ENCODE measurements around the gene TMEM191C. TPM values are rescaled to one million over a fixed set of nuclear protein-coding genes. Genes with fewer than 3 reads are reported as not detected.
"Not testable (repeated sequence)": the region's sequence is repeated elsewhere in the genome, so short reads cannot be mapped to it uniquely, and the experiment has no call there.

TMEM191C gene
- total RNA-seq, 4 donors from 2014 or later: 0.99 to 5.1 (median 3.8) TPM; not detected in 1

GRCh38 chr22:21469097-21469994 lies 2.2 kb downstream of the TMEM191C start:
- no CpG with 5 or more reads among the region's 87 CpGs for WGBS
- intact Hi-C loops (cut with DNase I); H3K4me3 ChIP-seq; H3K27ac ChIP-seq (replicated peaks in 1 of 4); H3K27me3 ChIP-seq; H3K4me1 ChIP-seq; DNase-seq (ENCODE audit: extremely low spot score); H3K36me3 ChIP-seq; H3K9me3 ChIP-seq: not testable (repeated sequence)

GRCh38 chr22:21472984-21473383 lies 5.8 kb downstream of the TMEM191C start:
- H3K36me3 ChIP-seq; H3K27me3 ChIP-seq; DNase-seq (ENCODE audit: extremely low spot score); H3K4me3 ChIP-seq; H3K9me3 ChIP-seq; H3K27ac ChIP-seq (replicated peaks in 1 of 4); intact Hi-C loops (cut with DNase I); H3K4me1 ChIP-seq: not testable (repeated sequence)
- no CpG with 5 or more reads among the region's 11 CpGs for WGBS

- H3K4me3 ChIP-seq, H3K9me3 ChIP-seq: not testable (repeated sequence)
- no CpG with 5 or more reads among the region's 13 CpGs for WGBS
Measured at GRCh38 chr22:21473664-21474063, 6.5 kb downstream of the TMEM191C start.

GRCh38 chr22:21484039-21484438 lies 16.9 kb downstream of the TMEM191C start:
- H3K27ac ChIP-seq (replicated peaks in 1 of 4); H3K4me1 ChIP-seq; DNase-seq (ENCODE audit: extremely low spot score); intact Hi-C loops (cut with DNase I); H3K27me3 ChIP-seq; H3K36me3 ChIP-seq; H3K4me3 ChIP-seq; H3K9me3 ChIP-seq: not testable (repeated sequence)
- no CpG with 5 or more reads among the region's 14 CpGs for WGBS

More at GRCh38 chr22:21473664-21474063, 6.5 kb downstream of the TMEM191C start:
- H3K36me3 ChIP-seq; H3K27me3 ChIP-seq; H3K27ac ChIP-seq (replicated peaks in 1 of 4); DNase-seq (ENCODE audit: extremely low spot score); intact Hi-C loops (cut with DNase I); H3K4me1 ChIP-seq: not testable (repeated sequence)

DNA sequence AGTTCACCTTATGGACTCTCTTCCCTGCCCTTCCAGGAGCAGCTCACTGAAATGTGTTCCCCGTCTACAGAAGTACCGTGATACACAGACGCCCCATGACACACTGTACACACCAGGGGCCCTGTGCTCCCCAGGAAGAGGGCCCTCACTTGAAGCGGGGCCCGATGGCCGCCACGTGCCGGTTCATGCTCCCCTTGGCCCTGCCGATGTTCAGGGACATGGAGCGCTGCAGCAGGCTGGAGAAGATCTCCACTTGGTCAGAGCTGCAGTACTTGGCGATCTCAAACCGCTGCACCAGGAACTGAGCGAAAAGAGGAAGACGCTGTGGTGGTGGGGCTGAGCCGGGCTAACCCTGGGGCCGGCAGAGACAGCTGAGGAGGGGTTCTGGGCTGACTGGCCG lies 20.5 kb downstream of the TMEM191C start:
- H3K27me3 ChIP-seq; H3K36me3 ChIP-seq; DNase-seq (ENCODE audit: extremely low spot score); H3K9me3 ChIP-seq; H3K27ac ChIP-seq (replicated peaks in 1 of 4); H3K4me1 ChIP-seq; intact Hi-C loops (cut with DNase I); H3K4me3 ChIP-seq: not testable (repeated sequence)
- WGBS: no CpG with 5 or more reads among the region's 17 CpGs

GRCh38 chr22:21489149-21489680 lies 22.0 kb downstream of the TMEM191C start:
- WGBS: no CpG with 5 or more reads among the region's 11 CpGs

GRCh38 chr22:21490556-21490955 lies 23.4 kb downstream of the TMEM191C start:
- H3K27me3 ChIP-seq; H3K9me3 ChIP-seq; H3K4me3 ChIP-seq; H3K27ac ChIP-seq (replicated peaks in 1 of 4); H3K4me1 ChIP-seq; intact Hi-C loops (cut with DNase I); H3K36me3 ChIP-seq: not testable (repeated sequence)
- DNase-seq (ENCODE audit: extremely low spot score): peak; percentile 62
- WGBS: 98% methylated on average over 6 of the region's 6 CpGs

More at GRCh38 chr22:21489149-21489680, 22.0 kb downstream of the TMEM191C start:
- H3K27me3 ChIP-seq; H3K36me3 ChIP-seq; H3K4me3 ChIP-seq; H3K4me1 ChIP-seq; intact Hi-C loops (cut with DNase I); DNase-seq (ENCODE audit: extremely low spot score); H3K9me3 ChIP-seq; H3K27ac ChIP-seq (replicated peaks in 1 of 4): not testable (repeated sequence)

- H3K4me3 ChIP-seq; H3K27ac ChIP-seq (replicated peaks in 1 of 4); H3K36me3 ChIP-seq; H3K9me3 ChIP-seq; H3K27me3 ChIP-seq; intact Hi-C loops (cut with DNase I); H3K4me1 ChIP-seq; DNase-seq (ENCODE audit: extremely low spot score): not testable (repeated sequence)
- WGBS: no CpG with 5 or more reads among the region's 8 CpGs
Measured at GRCh38 chr22:21492271-21492670, 25.1 kb downstream of the TMEM191C start.

DNA sequence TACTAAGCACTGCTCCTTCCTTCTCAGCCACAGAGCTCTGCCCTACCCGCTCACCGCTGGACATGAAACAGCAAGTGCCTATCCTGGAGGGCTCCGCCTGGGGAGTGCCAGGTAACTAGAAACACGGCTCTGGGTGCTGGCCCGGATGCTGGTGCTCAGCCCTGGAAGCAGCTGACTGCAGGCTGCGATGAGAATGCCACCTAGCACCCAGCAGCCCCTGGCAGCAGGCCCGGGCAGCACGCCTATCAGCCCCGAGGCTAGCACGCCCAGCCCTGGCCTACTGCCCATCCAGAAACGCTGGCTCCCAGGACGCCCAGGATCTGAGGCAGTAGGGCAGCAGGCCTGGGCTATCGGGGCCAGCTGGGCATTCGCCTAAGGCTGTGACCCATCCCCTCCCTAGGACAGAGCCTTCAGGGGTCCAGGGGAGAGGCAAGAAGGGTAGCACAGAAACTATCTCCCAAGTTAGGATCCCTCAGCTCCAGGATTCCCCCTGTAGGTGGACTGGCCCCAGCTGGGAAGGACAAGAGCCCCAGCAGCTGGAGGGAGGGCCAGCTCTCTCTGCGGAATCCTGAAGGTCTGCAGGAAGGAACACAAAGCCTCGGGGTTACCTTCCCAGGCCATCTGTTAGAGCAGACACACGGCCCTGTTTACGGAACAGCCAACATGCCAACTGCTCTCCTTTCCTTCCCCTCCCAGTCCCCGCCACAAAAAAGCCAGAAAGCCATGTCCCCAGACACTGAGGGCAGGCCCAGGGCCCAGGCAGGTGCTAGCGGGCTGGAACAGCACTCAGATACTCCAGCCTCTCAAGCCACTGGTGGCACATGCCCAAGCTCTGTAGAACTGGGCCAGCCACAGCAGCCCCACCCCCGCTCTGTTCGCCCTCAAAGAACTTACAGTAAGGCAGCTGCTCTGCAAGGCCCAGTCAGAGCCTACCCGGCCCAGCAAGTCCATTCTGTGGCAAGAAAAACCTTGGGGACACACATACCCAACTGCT lies 26.9 kb downstream of the TMEM191C start:
- DNase-seq (ENCODE audit: extremely low spot score); H3K27ac ChIP-seq (replicated peaks in 1 of 4); intact Hi-C loops (cut with DNase I); H3K4me1 ChIP-seq; H3K4me3 ChIP-seq; H3K36me3 ChIP-seq; H3K27me3 ChIP-seq; H3K9me3 ChIP-seq: not testable (repeated sequence)
- WGBS: no CpG with 5 or more reads among the region's 23 CpGs

DNA sequence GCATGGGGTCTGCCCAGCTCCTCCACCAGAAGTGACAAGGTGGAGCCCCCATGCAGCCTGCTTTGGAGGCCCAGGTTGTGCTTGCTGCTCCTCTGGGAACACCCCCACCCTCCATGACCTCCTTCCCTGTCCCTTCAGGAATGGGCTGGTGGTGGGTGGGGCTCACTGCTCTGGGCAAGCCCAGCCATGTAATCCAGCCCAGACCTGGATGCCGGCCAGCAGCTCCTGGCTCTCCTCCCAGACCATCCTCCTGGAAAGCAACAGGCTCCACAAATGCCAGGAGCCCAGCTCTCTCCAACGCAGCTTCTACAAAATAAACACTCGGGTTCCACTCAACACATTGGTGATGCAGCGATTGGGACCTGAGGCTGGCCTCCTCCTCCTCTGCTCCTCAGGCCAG lies 30.8 kb downstream of the TMEM191C start:
- H3K9me3 ChIP-seq; H3K36me3 ChIP-seq; DNase-seq (ENCODE audit: extremely low spot score); H3K4me1 ChIP-seq; H3K27ac ChIP-seq (replicated peaks in 1 of 4); H3K27me3 ChIP-seq; H3K4me3 ChIP-seq; intact Hi-C loops (cut with DNase I): not testable (repeated sequence)
- WGBS: no CpG with 5 or more reads among the region's 4 CpGs

GRCh38 chr22:21498489-21498888 lies 31.3 kb downstream of the TMEM191C start:
- WGBS: no CpG with 5 or more reads among the region's 7 CpGs
- intact Hi-C loops (cut with DNase I); H3K4me3 ChIP-seq; H3K4me1 ChIP-seq; H3K27ac ChIP-seq (replicated peaks in 1 of 4); DNase-seq (ENCODE audit: extremely low spot score); H3K36me3 ChIP-seq; H3K9me3 ChIP-seq; H3K27me3 ChIP-seq: not testable (repeated sequence)
